ENCODE results near the gene ABHD17A. TPM values are rescaled to one million over a fixed set of nuclear protein-coding genes. Genes with fewer than 3 reads are reported as not detected.

ABHD17A gene
- total and polyA plus RNA-seq, 4 donors: 68.8 to 110 (median 91.0) TPM

GRCh38 chr19:1913781-1914577, 28.7 kb upstream of the ABHD17A start:
- H3K9me3 ChIP-seq (ENCODE audit: control insufficient read depth in 4 of 4, insufficient read depth in 3 of 4, low read length in 3 of 4): no peaks in the 10 kb centered on the region
- peaks cover 0 to 7% (median 0%) of the 10 kb centered on the region in 5 donors for H3K4me1 ChIP-seq (ENCODE audit: control insufficient read depth in 5 of 5, insufficient read depth in 5 of 5, low read length in 5 of 5)
- no peak for DNase-seq
- H3K36me3 ChIP-seq (ENCODE audit: control insufficient read depth in 4 of 4, insufficient read depth in 4 of 4, low read length in 4 of 4): peaks cover 0 to 43% (median 6%) of the 10 kb centered on the region in 4 donors
- 86 to 94% methylated on average over 22 to 23 of the region's 23 CpGs for WGBS, 2 donors
- no peak overlapping the region for H3K4me3 ChIP-seq
- no peak overlapping the region for H3K9ac ChIP-seq (ENCODE audit: insufficient read depth in 1 of 2, low read length in 2 of 2)
- no peak for TF ChIP-seq CTCF (IDR thresholded peaks at IDR 0.05; ENCODE audit: control extremely low read depth, extremely low read depth)
- H3K27me3 ChIP-seq (ENCODE audit: control insufficient read depth in 3 of 3, insufficient read depth in 3 of 3, low read length in 2 of 3): no peaks in the 10 kb centered on the region
- ATAC-seq (ENCODE audit: insufficient read depth, low FRiP score): no peak
- H3K27ac ChIP-seq (ENCODE audit: low read depth in 1 of 2, low read length in 1 of 2): no peak overlapping the region

- no peaks in the 10 kb centered on the region for H3K9me3 ChIP-seq (ENCODE audit: control insufficient read depth in 4 of 4, insufficient read depth in 3 of 4, low read length in 3 of 4)
- TF ChIP-seq CTCF (IDR thresholded peaks at IDR 0.05; ENCODE audit: control extremely low read depth, extremely low read depth): no peak
- H3K4me3 ChIP-seq: no peak overlapping the region
- DNase-seq (no peak), ATAC-seq (ENCODE audit: insufficient read depth, low FRiP score) (no peak)
- 98% methylated on average over 77 of the region's 77 CpGs for WGBS, 2 donors
- H3K27me3 ChIP-seq (ENCODE audit: control insufficient read depth in 3 of 3, insufficient read depth in 3 of 3, low read length in 2 of 3): no peaks in the 10 kb centered on the region
- H3K9ac ChIP-seq (ENCODE audit: insufficient read depth in 1 of 2, low read length in 2 of 2): no peak overlapping the region
- H3K4me1 ChIP-seq (ENCODE audit: control insufficient read depth in 5 of 5, insufficient read depth in 5 of 5, low read length in 5 of 5): peaks cover 0 to 9% (median 0%) of the 10 kb centered on the region in 5 donors
- peak overlapping the region in 1 of 2 donors; percentile 10 for H3K27ac ChIP-seq (ENCODE audit: low read depth in 1 of 2, low read length in 1 of 2)
- peaks cover 0 to 39% (median 6%) of the 10 kb centered on the region in 4 donors for H3K36me3 ChIP-seq (ENCODE audit: control insufficient read depth in 4 of 4, insufficient read depth in 4 of 4, low read length in 4 of 4)
These were observed 27.6 kb upstream of the ABHD17A start for GRCh38 chr19:1912760-1913505.

GRCh38 chr19:1911995-1912394, 26.7 kb upstream of the ABHD17A start:
- Histone ChIP-seq H3K4me3 (no peak overlapping the region), H3K27me3 (ENCODE audit: control insufficient read depth in 3 of 3, insufficient read depth in 3 of 3, low read length in 2 of 3) (no peaks in the 10 kb centered on the region), H3K27ac (ENCODE audit: low read depth in 1 of 2, low read length in 1 of 2) (no peak overlapping the region), H3K36me3 (ENCODE audit: control insufficient read depth in 4 of 4, insufficient read depth in 4 of 4, low read length in 4 of 4) (peaks cover 0 to 34% (median 6%) of the 10 kb centered on the region in 4 donors), H3K9ac (ENCODE audit: insufficient read depth in 1 of 2, low read length in 2 of 2) (no peak overlapping the region), H3K4me1 (ENCODE audit: control insufficient read depth in 5 of 5, insufficient read depth in 5 of 5, low read length in 5 of 5) (peaks cover 0 to 9% (median 0%) of the 10 kb centered on the region in 5 donors), H3K9me3 (ENCODE audit: control insufficient read depth in 4 of 4, insufficient read depth in 3 of 4, low read length in 3 of 4) (no peaks in the 10 kb centered on the region)
- ATAC-seq (ENCODE audit: insufficient read depth, low FRiP score): no peak
- WGBS, 2 donors: 95 to 98% methylated on average over 37 of the region's 37 CpGs
- no peak for DNase-seq
- TF ChIP-seq CTCF (IDR thresholded peaks at IDR 0.05; ENCODE audit: control extremely low read depth, extremely low read depth): no peak

All from lung (tissue), 12 donors.